Stimulated activated CD4-positive, alpha-beta T cell treated with anti-CD3 and anti-CD28 coated beads, TNF-alpha, amount 100 ng/mL, for 4 hours (primary cell): ENCODE measurements around the gene CCDC88B.

ENCODE experiments used
- DNase-seq, 3 experiments: peaks; one replicate each; pipeline ENCODE4 v3.0.0-alpha.2; 2020; ENCODE audit warnings: low read depth in 3 of 3

CCDC88B gene

DNA sequence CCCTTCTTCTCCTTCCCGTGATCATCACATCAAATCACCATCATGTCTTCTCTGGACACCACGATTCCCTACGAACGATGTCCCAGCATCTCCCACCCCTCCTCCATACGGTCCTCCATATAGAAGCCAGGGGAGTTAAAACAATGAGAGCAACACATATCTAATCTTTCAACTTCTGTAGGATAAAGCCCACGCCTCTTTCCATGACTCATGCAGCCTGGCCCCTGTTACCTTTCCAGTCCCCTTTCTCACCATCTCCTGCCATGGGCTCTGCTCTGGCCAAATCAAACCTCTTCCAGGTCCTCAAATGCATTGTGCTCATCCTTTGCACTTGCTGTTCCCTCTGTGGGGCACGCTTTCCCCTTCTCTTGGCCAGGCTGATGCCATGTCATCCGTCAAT is 42.6 kb downstream of the CCDC88B start:
- no peak for DNase-seq

DNA sequence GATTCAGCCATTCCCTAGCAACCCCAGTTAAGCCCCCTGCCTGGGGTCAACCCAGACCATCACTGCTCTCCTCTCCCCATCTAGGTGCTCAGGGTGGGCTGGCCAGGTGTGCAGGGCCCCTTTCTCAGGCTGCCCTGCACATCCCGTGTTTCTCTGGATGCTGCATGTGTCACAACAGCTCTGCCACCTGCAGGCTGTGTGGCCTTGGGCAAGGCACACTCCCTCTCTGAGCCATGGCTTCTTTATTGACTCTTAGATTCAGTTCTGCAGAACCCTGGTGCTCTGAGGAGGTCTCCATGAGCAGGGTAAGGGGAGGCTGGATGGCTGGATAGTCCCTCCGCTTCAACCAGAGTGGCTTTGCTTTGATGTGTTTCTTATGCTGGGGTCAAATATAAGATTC is 43.6 kb downstream of the CCDC88B start:
- no peak for DNase-seq

GRCh38 chr11:64384028-64384737 is 44.2 kb downstream of the CCDC88B start:
- DNase-seq = no peak

GRCh38 chr11:64384981-64385944 is 45.3 kb downstream of the CCDC88B start:
- no peak for DNase-seq

DNA sequence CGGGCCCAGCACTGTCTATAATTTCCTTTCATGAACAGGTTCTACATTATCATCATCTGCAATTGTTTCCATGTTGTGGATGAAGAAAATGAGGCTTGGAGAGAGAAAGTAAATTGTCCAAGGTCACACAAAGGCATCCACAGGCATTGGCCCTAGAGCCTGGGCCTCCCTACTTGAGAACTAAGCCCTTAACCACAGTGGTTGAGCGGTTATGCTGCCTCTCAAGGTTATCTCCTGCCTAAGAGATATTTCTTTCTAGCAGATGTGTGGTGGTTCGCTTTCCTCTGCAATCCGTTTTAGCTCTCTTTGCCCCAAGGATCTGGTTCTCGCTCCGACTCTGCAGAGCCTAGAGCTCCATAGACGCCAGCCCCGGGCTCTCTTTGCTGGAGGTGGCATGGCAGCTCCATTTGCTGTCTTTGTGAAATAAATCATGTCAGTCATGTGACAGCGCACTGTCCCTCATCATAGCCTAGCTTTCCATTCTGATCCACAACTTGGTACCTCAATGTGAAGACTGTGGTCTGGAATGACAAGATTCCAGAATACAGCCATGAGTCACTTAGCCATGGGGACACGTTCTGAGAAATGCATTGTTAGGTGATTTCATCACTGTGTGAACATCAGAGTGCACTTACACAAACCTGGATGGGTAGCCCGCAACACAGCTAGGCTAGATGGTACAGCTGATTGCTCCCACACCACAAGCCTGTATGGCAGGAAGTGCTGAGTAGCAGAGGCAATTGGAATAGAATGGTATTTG is 46.1 kb downstream of the CCDC88B start:
- no peak for DNase-seq

- no peak for DNase-seq
Measured at GRCh38 chr11:64387916-64388315, 47.9 kb downstream of the CCDC88B start.

DNA sequence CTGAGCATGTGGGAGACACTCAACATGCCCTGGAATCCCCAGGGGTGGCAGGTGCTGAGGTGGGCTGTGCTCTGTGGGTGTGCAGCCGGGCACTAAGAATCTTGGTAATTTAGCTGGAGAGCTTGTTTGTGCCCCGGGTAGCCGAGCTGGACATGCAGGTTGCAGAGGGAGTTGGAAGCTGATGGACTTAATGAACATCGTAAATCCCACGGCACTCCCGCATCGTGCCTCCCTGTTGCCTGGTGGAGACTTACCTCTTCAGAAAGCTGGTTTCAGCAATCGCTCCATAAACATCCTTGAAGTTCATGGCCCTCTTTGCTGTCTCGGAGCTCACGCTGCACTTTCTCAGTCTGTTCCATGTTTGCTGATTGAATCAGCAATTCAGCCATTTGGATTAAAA is 48.9 kb downstream of the CCDC88B start:
- no peak for DNase-seq

DNA sequence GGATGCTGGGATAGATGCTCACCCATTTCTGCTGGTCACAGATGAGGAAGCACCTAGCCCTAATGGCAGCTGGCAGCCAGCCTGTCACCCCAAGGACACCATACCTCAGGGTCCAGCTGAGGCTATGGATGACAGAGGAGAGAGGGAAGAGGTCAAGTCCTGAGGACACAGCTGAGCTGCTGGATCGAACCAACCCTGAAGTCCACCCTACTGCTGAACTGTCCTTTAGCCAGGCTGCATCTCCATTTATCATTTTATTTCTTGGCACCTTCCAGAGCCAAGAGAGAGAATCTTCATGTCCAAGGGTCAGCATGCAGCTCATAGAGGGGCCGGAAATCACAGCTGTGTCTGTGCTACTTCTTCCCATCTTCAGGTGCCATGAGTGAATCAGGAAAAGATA is 49.8 kb downstream of the CCDC88B start:
- DNase-seq = no peak

DNA sequence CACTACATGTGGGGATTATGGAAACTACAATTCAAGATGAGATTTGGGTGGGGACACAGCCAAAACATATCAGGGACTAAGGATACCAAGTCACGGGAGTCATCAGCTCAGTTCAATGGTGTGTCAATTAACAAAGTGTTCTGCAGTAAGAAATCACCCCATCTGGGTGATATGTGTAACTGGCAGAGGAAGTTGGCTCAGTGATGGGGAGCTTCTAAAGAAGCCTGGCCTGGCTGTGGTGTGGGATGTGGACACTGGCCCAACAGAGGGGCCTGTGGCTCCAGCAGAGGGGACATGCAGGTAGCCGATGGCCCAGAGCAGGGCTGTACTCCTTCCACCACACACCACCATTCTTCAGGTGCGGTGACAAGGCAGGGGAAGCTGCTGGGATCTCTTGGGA is 50.6 kb downstream of the CCDC88B start:
- no peak for DNase-seq

DNA sequence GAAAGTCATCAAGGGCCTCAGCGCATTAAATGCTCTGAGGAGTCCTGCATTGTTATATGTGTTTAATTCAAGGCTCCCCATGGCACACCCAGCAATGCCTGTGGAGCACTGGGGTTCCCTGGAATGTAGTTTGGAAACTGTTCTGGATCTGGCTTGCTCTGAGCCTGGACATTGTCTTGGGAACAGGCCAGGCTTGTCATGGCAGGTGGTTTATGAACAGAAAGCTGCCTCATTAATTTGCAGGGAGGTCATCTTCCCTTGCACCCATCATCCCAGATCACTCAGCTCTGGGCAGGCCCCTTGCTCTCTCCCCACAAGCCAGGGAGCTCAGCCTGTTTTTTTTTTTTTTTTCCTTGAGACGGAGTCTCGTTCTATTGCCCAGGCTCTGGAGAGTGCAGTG is 51.8 kb downstream of the CCDC88B start:
- DNase-seq = no peak

- no peak for DNase-seq
Measured at GRCh38 chr11:64395545-64396078, 55.6 kb downstream of the CCDC88B start.

GRCh38 chr11:64396079-64396591 is 56.1 kb downstream of the CCDC88B start:
- no peak for DNase-seq

DNA sequence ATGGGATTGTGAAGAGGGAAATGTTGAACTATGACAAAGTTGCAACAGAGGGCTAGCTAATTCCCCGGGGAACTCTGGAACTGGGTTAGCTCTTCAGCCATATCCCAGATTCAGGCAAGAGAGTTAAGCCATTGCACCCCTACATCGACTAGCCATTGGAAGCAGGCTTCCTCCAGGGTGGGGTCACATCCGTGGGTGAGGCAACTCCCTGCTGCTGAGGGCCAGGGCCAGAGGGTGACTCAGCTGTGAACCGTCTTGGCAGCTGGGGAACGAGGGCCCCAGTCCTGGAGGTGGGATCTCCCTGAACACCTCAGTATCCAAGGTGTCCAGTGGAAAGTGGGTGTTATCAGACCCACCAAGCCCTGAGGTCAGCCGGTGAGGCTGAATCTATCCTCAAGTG is 60.1 kb downstream of the CCDC88B start:
- no peak for DNase-seq

- no peak for DNase-seq
Measured at GRCh38 chr11:64400667-64401066, 60.7 kb downstream of the CCDC88B start.

GRCh38 chr11:64401775-64402174 is 61.8 kb downstream of the CCDC88B start:
- no peak for DNase-seq

- DNase-seq = no peak
Measured at GRCh38 chr11:64403106-64403505, 63.1 kb downstream of the CCDC88B start.

DNA sequence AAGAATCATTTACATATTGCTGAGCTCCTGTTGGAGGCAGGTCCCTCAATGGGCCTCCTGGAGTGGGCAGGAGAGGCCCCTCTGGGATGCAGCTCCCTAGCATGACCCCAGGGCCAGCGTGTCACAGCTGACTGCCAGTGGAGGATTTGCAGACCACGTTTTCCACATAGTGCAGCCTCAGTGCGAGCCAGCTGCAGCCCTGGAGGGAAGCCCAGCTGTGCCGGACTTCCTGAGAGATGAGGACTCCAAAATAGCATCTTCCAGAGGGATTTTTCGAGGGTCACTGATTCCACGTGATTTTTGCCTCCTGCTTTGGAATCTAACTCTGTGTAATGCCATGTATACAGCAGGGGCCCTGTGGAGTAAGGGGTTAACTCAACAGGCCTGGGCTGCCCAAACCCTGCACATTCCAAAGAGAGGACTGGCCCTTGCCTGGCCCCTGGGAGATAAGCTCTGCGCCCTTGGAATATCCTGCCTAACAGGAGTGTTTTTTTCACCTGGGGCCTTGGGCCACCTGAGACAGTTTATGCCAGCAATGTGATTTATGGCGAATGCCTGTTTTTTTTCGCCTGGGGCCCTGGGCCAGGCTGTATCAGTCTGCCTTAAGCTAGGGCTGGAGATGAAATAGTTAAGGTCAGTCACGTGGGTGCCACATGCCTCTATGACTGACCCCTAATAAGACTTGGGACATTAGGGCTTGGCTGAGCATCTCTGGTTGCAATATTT is 66.4 kb downstream of the CCDC88B start:
- DNase-seq = no peak
